Measurements from ENCODE around the gene PCED1A. TPM values are rescaled to one million over a fixed set of nuclear protein-coding genes. Genes with fewer than 3 reads are reported as not detected.

Gene PCED1A
- polyA plus RNA-seq, 1 experiment = 23.5 TPM

GRCh38 chr20:2840967-2841531 lies 594 bp upstream of the PCED1A start:
- no peak for DNase-seq (ENCODE audit: low read depth)
- TF ChIP-seq, protein P1, sequence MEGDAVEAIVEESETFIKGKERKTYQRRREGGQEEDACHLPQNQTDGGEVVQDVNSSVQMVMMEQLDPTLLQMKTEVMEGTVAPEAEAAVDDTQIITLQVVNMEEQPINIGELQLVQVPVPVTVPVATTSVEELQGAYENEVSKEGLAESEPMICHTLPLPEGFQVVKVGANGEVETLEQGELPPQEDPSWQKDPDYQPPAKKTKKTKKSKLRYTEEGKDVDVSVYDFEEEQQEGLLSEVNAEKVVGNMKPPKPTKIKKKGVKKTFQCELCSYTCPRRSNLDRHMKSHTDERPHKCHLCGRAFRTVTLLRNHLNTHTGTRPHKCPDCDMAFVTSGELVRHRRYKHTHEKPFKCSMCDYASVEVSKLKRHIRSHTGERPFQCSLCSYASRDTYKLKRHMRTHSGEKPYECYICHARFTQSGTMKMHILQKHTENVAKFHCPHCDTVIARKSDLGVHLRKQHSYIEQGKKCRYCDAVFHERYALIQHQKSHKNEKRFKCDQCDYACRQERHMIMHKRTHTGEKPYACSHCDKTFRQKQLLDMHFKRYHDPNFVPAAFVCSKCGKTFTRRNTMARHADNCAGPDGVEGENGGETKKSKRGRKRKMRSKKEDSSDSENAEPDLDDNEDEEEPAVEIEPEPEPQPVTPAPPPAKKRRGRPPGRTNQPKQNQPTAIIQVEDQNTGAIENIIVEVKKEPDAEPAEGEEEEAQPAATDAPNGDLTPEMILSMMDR (IDR thresholded peaks at IDR 0.05; ENCODE audit: insufficient read depth, low read depth, low read length) = no peak
- peaks cover 7% of the 10 kb centered on the region for H3K36me3 ChIP-seq (ENCODE audit: control insufficient read depth, insufficient read depth, low read length)
- CTCF ChIA-PET = interaction anchor here (0.9 to 4.3 kb wide), 3 partner anchors 79 to 89 kb away, joined by 3 to 26 read pairs (median 4); no protein-coding TSS in a partner anchor
- peak overlapping the region; percentile 89 for H3K4me3 ChIP-seq (ENCODE audit: low read depth, low read length)
- no peaks in the 10 kb centered on the region for H3K27me3 ChIP-seq (ENCODE audit: control insufficient read depth, insufficient read depth, low read length)
- POLR2A ChIA-PET = interaction anchor here (1.3 kb wide), 1 partner anchor 9 kb away, joined by 3 read pairs; no protein-coding TSS in a partner anchor

DNA sequence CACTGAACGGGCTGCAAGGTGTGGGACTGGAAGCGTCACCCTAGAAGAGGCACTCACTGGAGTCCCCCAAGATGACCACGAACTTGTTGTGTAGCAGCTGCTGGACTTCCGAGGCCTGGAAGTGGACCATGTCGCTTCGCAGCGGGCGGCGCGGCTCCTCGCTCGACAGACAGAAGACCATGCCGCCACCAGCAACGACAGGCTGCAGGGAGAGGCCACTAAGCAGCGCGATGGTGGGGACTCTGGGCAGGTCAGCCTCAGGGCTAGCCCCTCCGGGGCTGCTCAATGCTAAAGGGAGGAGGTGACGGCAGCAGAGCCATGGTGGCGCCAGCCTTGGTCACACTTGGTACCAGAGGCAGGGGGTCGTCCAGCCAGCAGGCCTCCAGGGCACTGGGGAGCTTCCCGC lies 720 bp downstream of the PCED1A start:
- ChIA-PET CTCF (interaction anchor here (0.8 to 4.3 kb wide), 3 partner anchors 10 to 85 kb away, joined by 3 to 26 read pairs (median 3); no protein-coding TSS in a partner anchor), POLR2A (interaction anchor here (1.3 kb wide), 1 partner anchor 8 kb away, joined by 3 read pairs; no protein-coding TSS in a partner anchor)
- Histone ChIP-seq H3K36me3 (ENCODE audit: control insufficient read depth, insufficient read depth, low read length) (peaks cover 11% of the 10 kb centered on the region), H3K27me3 (ENCODE audit: control insufficient read depth, insufficient read depth, low read length) (no peaks in the 10 kb centered on the region), H3K4me3 (ENCODE audit: low read depth, low read length) (peak overlapping the region; percentile 89)
- DNase-seq (ENCODE audit: low read depth) = no peak
- TF ChIP-seq, protein P1 (IDR thresholded peaks at IDR 0.05; ENCODE audit: insufficient read depth, low read depth, low read length) = no peak

GRCh38 chr20:2838847-2839671 lies 1.4 kb downstream of the PCED1A start:
- no peaks in the 10 kb centered on the region for H3K27me3 ChIP-seq (ENCODE audit: control insufficient read depth, insufficient read depth, low read length)
- CTCF ChIA-PET = interaction anchor here (0.8 to 4.3 kb wide), 4 partner anchors 9 to 85 kb away, joined by 3 to 26 read pairs (median 4); no protein-coding TSS in a partner anchor
- no peak for DNase-seq (ENCODE audit: low read depth)
- TF ChIP-seq, protein P1 (IDR thresholded peaks at IDR 0.05; ENCODE audit: insufficient read depth, low read depth, low read length) = no peak
- POLR2A ChIA-PET = no interaction called here
- no peak overlapping the region for H3K4me3 ChIP-seq (ENCODE audit: low read depth, low read length)
- peaks cover 11% of the 10 kb centered on the region for H3K36me3 ChIP-seq (ENCODE audit: control insufficient read depth, insufficient read depth, low read length)

- POLR2A ChIA-PET = no interaction called here
- no peak overlapping the region for H3K4me3 ChIP-seq (ENCODE audit: low read depth, low read length)
- no peak for DNase-seq (ENCODE audit: low read depth)
- CTCF ChIA-PET = interaction anchor here (0.6 to 4.3 kb wide), 4 partner anchors 14 to 149 kb away, joined by 3 to 26 read pairs (median 4); no protein-coding TSS in a partner anchor
- H3K27me3 ChIP-seq (ENCODE audit: control insufficient read depth, insufficient read depth, low read length) = no peaks in the 10 kb centered on the region
- TF ChIP-seq, protein P1 (IDR thresholded peaks at IDR 0.05; ENCODE audit: insufficient read depth, low read depth, low read length) = no peak
- H3K36me3 ChIP-seq (ENCODE audit: control insufficient read depth, insufficient read depth, low read length) = peaks cover 11% of the 10 kb centered on the region
Observed at GRCh38 chr20:2838170-2838797, 2.2 kb downstream of the PCED1A start.

Measured in BJ (cell line).